Measurements from ENCODE around the gene MARK1.

- TF ChIP-seq YY1 (IDR thresholded peaks at IDR 0.05; ENCODE audit: low read depth, low read length): no peak
- no peak for TF ChIP-seq IKZF2 (IDR thresholded peaks at IDR 0.05)
- no peak for TF ChIP-seq HCFC1 (IDR thresholded peaks at IDR 0.05; ENCODE audit: low read length)
- no peak for TF ChIP-seq CEBPZ (IDR thresholded peaks at IDR 0.05; ENCODE audit: low read depth, low read length)
- no peak for TF ChIP-seq POLR2AphosphoS2 (IDR thresholded peaks at IDR 0.05; ENCODE audit: low read depth, low read length)
- TF ChIP-seq USF2 (IDR thresholded peaks at IDR 0.05; ENCODE audit: borderline replicate concordance, low read depth, low read length): no peak
- TF ChIP-seq REST (IDR thresholded peaks at IDR 0.05; ENCODE audit: low read depth, low read length): no peak
- TF ChIP-seq CTCF (IDR thresholded peaks at IDR 0.05 in 2 of 3, conservative IDR thresholded peaks at IDR 0.05 in 1 of 3; ENCODE audit: control insufficient read depth in 2 of 3, extremely low read depth in 1 of 3, insufficient read depth in 1 of 3, low read depth in 3 of 3, low read length in 3 of 3): no peak
- TF ChIP-seq PML (IDR thresholded peaks at IDR 0.05; ENCODE audit: low read length): no peak
These were observed 20.9 kb upstream of the MARK1 start for GRCh38 chr1:220507085-220507484.

Data from GM12878 (cell line).